Measurements from ENCODE around the gene ALDH1A1. TPM values are rescaled to one million over a fixed set of nuclear protein-coding genes. Genes with fewer than 3 reads are reported as not detected.

ALDH1A1 gene
- total RNA-seq, 4 donors from 2014 or later = 86.4 to 247 (median 156) TPM

- Histone ChIP-seq H3K27me3 (no peaks in the 10 kb centered on the region), H3K4me3 (no peak overlapping the region), H3K4me1 (peaks cover 0 to 20% (median 10%) of the 10 kb centered on the region in 4 donors), H3K36me3 (peaks cover 0 to 43% (median 0%) of the 10 kb centered on the region in 3 donors), H3K9me3 (no peaks in the 10 kb centered on the region), H3K27ac (peak overlapping the region in 2 of 4 donors; percentile 51 to 83)
- WGBS, 2 donors = 83 to 89% methylated on average over 1 of the region's 1 CpG
- no peak for DNase-seq (ENCODE audit: low spot score in 2 of 2)
- TF ChIP-seq POLR2A (IDR thresholded peaks at IDR 0.05) (no peak), EP300 (IDR thresholded peaks at IDR 0.05) (no peak)
- TF ChIP-seq, protein P1, sequence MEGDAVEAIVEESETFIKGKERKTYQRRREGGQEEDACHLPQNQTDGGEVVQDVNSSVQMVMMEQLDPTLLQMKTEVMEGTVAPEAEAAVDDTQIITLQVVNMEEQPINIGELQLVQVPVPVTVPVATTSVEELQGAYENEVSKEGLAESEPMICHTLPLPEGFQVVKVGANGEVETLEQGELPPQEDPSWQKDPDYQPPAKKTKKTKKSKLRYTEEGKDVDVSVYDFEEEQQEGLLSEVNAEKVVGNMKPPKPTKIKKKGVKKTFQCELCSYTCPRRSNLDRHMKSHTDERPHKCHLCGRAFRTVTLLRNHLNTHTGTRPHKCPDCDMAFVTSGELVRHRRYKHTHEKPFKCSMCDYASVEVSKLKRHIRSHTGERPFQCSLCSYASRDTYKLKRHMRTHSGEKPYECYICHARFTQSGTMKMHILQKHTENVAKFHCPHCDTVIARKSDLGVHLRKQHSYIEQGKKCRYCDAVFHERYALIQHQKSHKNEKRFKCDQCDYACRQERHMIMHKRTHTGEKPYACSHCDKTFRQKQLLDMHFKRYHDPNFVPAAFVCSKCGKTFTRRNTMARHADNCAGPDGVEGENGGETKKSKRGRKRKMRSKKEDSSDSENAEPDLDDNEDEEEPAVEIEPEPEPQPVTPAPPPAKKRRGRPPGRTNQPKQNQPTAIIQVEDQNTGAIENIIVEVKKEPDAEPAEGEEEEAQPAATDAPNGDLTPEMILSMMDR (IDR thresholded peaks at IDR 0.05) = no peak
These were observed 27.0 kb downstream of the ALDH1A1 start for GRCh38 chr9:72925891-72926290.

GRCh38 chr9:72925126-72925789, 27.6 kb downstream of the ALDH1A1 start:
- Histone ChIP-seq H3K27me3 (no peaks in the 10 kb centered on the region), H3K9me3 (no peaks in the 10 kb centered on the region), H3K4me1 (peaks cover 0 to 20% (median 10%) of the 10 kb centered on the region in 4 donors), H3K36me3 (peaks cover 0 to 41% (median 0%) of the 10 kb centered on the region in 3 donors), H3K27ac (peak overlapping the region in 3 of 4 donors; percentile 1 to 83 (median 51)), H3K4me3 (no peak overlapping the region)
- TF ChIP-seq, protein P1 (IDR thresholded peaks at IDR 0.05) = no peak
- TF ChIP-seq EP300 (IDR thresholded peaks at IDR 0.05) = peak; percentile 38 to 58
- 24 to 26% methylated on average over 6 of the region's 6 CpGs for WGBS, 2 donors
- DNase-seq (ENCODE audit: low spot score in 2 of 2) = no peak

DNA sequence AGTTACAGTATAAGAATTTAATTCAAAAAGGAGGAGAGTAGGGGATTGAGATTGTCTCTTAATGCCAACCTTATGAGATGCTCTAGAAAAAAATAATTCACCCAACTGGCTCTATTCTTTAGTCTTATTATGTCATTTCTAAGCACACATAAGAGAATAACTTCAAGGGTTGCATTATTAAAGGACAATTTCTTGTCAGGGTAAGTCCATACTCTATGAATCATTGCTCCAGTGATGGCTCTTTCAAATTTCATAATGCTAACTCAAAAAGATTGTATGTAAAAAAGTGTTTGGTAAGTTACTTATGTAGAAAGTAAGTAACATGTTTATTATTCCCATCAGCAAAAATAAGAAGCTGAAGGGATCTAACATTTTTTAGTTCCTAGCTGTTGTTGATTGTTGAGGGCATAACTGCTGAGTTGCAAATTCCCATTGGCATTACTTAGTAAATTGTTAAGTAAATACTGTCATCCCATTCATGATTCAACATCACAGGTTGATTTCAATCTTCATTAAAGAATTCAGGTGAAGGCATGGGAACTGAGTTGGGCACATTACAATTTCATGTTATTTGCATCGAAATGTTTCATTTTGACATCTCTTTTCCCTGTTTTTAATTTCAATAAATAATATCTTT, 28.6 kb downstream of the ALDH1A1 start:
- H3K4me1 ChIP-seq = peaks cover 0 to 20% (median 10%) of the 10 kb centered on the region in 4 donors
- TF ChIP-seq, protein P1 (IDR thresholded peaks at IDR 0.05) = no peak
- TF ChIP-seq EP300 (IDR thresholded peaks at IDR 0.05) = no peak
- no peak for TF ChIP-seq POLR2A (IDR thresholded peaks at IDR 0.05)
- no peaks in the 10 kb centered on the region for H3K27me3 ChIP-seq
- H3K4me3 ChIP-seq = no peak overlapping the region
- WGBS, 2 donors = 96 to 100% methylated on average over 1 of the region's 1 CpG
- no peak for DNase-seq (ENCODE audit: low spot score in 2 of 2)
- H3K27ac ChIP-seq = peak overlapping the region in 2 of 4 donors; percentile 12 to 83
- no peaks in the 10 kb centered on the region for H3K9me3 ChIP-seq
- H3K36me3 ChIP-seq = peaks cover 0 to 40% (median 0%) of the 10 kb centered on the region in 3 donors

DNA sequence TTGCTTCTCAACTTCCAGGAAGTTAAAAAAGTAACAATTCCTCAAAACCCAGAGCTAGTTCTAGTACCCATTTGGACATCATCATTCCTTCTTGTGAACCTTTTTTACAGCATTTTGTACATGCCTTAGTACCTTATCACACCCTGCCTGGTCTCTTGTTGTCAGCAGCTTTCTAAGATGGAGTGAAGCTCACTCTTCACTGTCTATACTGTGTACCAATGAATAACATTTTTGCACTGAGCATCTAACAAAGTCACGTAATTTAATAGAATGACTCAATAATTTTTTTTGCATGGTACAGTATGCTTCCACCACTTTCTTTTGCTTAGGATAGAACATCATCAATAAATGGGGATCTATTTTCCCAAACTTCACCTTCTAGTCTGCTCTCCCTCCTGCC, 29.8 kb downstream of the ALDH1A1 start:
- Histone ChIP-seq H3K36me3 (peaks cover 0 to 38% (median 0%) of the 10 kb centered on the region in 3 donors), H3K27ac (peak overlapping the region in 1 of 4 donors; percentile 83), H3K27me3 (no peaks in the 10 kb centered on the region), H3K4me1 (peaks cover 0 to 23% (median 10%) of the 10 kb centered on the region in 4 donors), H3K4me3 (no peak overlapping the region), H3K9me3 (no peaks in the 10 kb centered on the region)
- TF ChIP-seq POLR2A (IDR thresholded peaks at IDR 0.05) (no peak), EP300 (IDR thresholded peaks at IDR 0.05) (no peak)
- TF ChIP-seq, protein P1 (IDR thresholded peaks at IDR 0.05) = no peak
- 93 to 96% methylated on average over 1 of the region's 1 CpG for WGBS, 2 donors
- no peak for DNase-seq (ENCODE audit: low spot score in 2 of 2)

All from tibial nerve (tissue), 4 donors.